Measurements from ENCODE around the gene DEPDC5. TPM values are rescaled to one million over a fixed set of nuclear protein-coding genes. Genes with fewer than 3 reads are reported as not detected.

The DEPDC5 gene
- total and polyA plus RNA-seq, 10 of the 15 experiments (the other 5 are each of a cell fraction or from before 2014, with no cell fraction given): 3.0 to 38.9 (median 22.8) TPM

GRCh38 chr22:31757265-31757664 lies 3.4 kb downstream of the DEPDC5 start (continued):
- TF ChIP-seq NR2C1 (IDR thresholded peaks at IDR 0.05) (no peak), HDAC2 (IDR thresholded peaks at IDR 0.05) (no peak), NFXL1 (IDR thresholded peaks at IDR 0.05; ENCODE audit: borderline replicate concordance) (no peak), ATF3 (IDR thresholded peaks at IDR 0.05; ENCODE audit: borderline replicate concordance, extremely low read depth, low read depth, low read length) (no peak), HDAC6 (IDR thresholded peaks at IDR 0.05; ENCODE audit: unreplicated experiment) (no peak), ATF2 (IDR thresholded peaks at IDR 0.05; ENCODE audit: low read length) (no peak), ZSCAN29 (IDR thresholded peaks at IDR 0.05) (no peak), MTA3 (IDR thresholded peaks at IDR 0.05; ENCODE audit: borderline replicate concordance, low read length) (no peak), ELK1 (IDR thresholded peaks at IDR 0.05; ENCODE audit: low read depth, low read length) (no peak), ZZZ3 (IDR thresholded peaks at IDR 0.05; ENCODE audit: control insufficient read depth, insufficient read length, low read depth) (no peak), KAT2A (conservative IDR thresholded peaks at IDR 0.05; ENCODE audit: control insufficient read depth, low read depth, low read length) (no peak), NR2C2 (IDR thresholded peaks at IDR 0.05; ENCODE audit: borderline replicate concordance, control insufficient read depth, insufficient read length, low read depth) (no peak), ESRRA (IDR thresholded peaks at IDR 0.05; ENCODE audit: low read length) (no peak), ZBTB40 (IDR thresholded peaks at IDR 0.05; ENCODE audit: borderline replicate concordance) (no peak), ZBTB11 (CRISPR knock-in tag; IDR thresholded peaks at IDR 0.05) (no peak)
